SK-N-MC (cell line): Measurements from ENCODE around the gene PEAK3.

Experiments used
- EZH2 ChIP-seq: fragments of 200-600 bp; sonication (generic); IDR thresholded peaks from one replicate; pipeline ENCODE4 v1.6.1; 2017; ENCODE audit warnings: antibody characterized with exemption
- POLR2AphosphoS5 ChIP-seq: IDR thresholded peaks from 2 replicates; pipeline ENCODE4 v1.6.1; 2012; ENCODE audit warnings: mild to moderate bottlenecking, low read depth, low read length, borderline replicate concordance

GRCh38 chr19:2296141-2296540 is 14.2 kb upstream of the PEAK3 start:
- TF ChIP-seq POLR2AphosphoS5 (no peak), EZH2 (no peak)
